CD4-positive, CD25-positive, alpha-beta regulatory T cell (primary cell): ENCODE data around the gene APP. TPM values are rescaled to one million over a fixed set of nuclear protein-coding genes. Genes with fewer than 3 reads are reported as not detected.

Experiments used
- ATAC-seq, 2 donors: fragments of 150-1000 bp; cut with Tn5 transposase; one replicate each; pipeline ENCODE4 v1.10.0; 2021; ENCODE audit warnings: low read depth in 2 of 2, moderate number of reproducible peaks in 2 of 2, moderate library complexity in 1 of 2
- DNase-seq, 3 donors: peaks; one replicate each; pipeline versions ENCODE4 v3.0.0 to v3.0.0-alpha.2; 2012 to 2022; ENCODE audit warnings: mixed read lengths in 1 of 3
- H3K27ac ChIP-seq: one replicate; pipeline ENCODE4 v1.7.0; 2013; ENCODE audit warnings: mild to moderate bottlenecking, low read length; ENCODE audit not compliant: insufficient read depth, poor library complexity, severe bottlenecking
- H3K27me3 ChIP-seq: one replicate; pipeline ENCODE4 v1.7.0; 2013; ENCODE audit warnings: low read length; ENCODE audit not compliant: control insufficient read depth, insufficient read depth
- H3K36me3 ChIP-seq: one replicate; pipeline ENCODE4 v1.7.0; 2013; ENCODE audit warnings: mild to moderate bottlenecking, low read length, moderate library complexity; ENCODE audit not compliant: control insufficient read depth, insufficient read depth
- H3K4me1 ChIP-seq: 2 replicates; pipeline ENCODE4 v1.7.0; 2013; ENCODE audit warnings: mild to moderate bottlenecking, low read length; ENCODE audit not compliant: insufficient read depth, control insufficient read depth, poor library complexity, severe bottlenecking
- H3K4me3 ChIP-seq: one replicate; pipeline ENCODE4 v1.7.0; 2013; ENCODE audit warnings: low read depth, mild to moderate bottlenecking, low read length, moderate library complexity
- H3K9me3 ChIP-seq, 2 experiments: 1 replicate in 1 of 2; 2 replicates in 1 of 2; pipeline ENCODE4 v1.7.0; 2013; ENCODE audit warnings: low read length in 2 of 2, mild to moderate bottlenecking in 1 of 2, moderate library complexity in 1 of 2; ENCODE audit not compliant: control insufficient read depth in 2 of 2
- H3K27ac Mint-ChIP-seq, 3 donors: one replicate each; pipeline ENCODE4 v1.8.0; 2020 to 2022; ENCODE audit warnings: mild to moderate bottlenecking in 3 of 3, mixed read lengths in 3 of 3, moderate library complexity in 2 of 3
- H3K27me3 Mint-ChIP-seq: one replicate; pipeline ENCODE4 v1.8.0; 2022; ENCODE audit warnings: mild to moderate bottlenecking, mixed read lengths
- H3K36me3 Mint-ChIP-seq: one replicate; pipeline ENCODE4 v1.8.0; 2020; ENCODE audit warnings: mixed read lengths
- H3K4me1 Mint-ChIP-seq, 4 donors: one replicate each; pipeline ENCODE4 v1.8.0; 2020 to 2022; ENCODE audit warnings: mixed read lengths in 4 of 4, mild to moderate bottlenecking in 1 of 4
- H3K4me3 Mint-ChIP-seq, 4 donors: one replicate each; pipeline ENCODE4 v1.8.0; 2020 to 2022; ENCODE audit warnings: mild to moderate bottlenecking in 4 of 4, mixed read lengths in 4 of 4, moderate library complexity in 3 of 4
- H3K9me3 Mint-ChIP-seq, 7 donors: one replicate each; pipeline ENCODE4 v1.8.0; 2020 to 2022; ENCODE audit warnings: mixed read lengths in 7 of 7, mild to moderate bottlenecking in 3 of 7, moderate library complexity in 2 of 7
- polyA plus RNA-seq, 4 donors: library from polyadenylated mRNA; unstranded; fragments of 300-500 nt; fragmentation: Illumina TruSeq; gene quantifications; one replicate each; pipeline ENCODE4 v1.2.3, GENCODE V29; 2021
- total RNA-seq: library from RNA; stranded (reverse); gene quantifications from one replicate; pipeline ENCODE4 v1.2.3, GENCODE V29; 2022

The APP gene
- total and polyA plus RNA-seq, 5 donors from 2014 or later = 3.9 to 29.5 (median 7.5) TPM

- Histone ChIP-seq H3K27ac (no peak overlapping the region), H3K9me3 (no peaks in the 10 kb centered on the region), H3K27me3 (no peaks in the 10 kb centered on the region), H3K4me3 (no peak overlapping the region), H3K4me1 (no peaks in the 10 kb centered on the region), H3K36me3 (no peaks in the 10 kb centered on the region)
- no peaks in the 10 kb centered on the region for H3K27me3 Mint-ChIP-seq
- H3K4me3 Mint-ChIP-seq = no peak overlapping the region
- no peaks in the 10 kb centered on the region for H3K9me3 Mint-ChIP-seq
- ATAC-seq (no peak), DNase-seq (no peak)
- no peaks in the 10 kb centered on the region for H3K36me3 Mint-ChIP-seq
- H3K4me1 Mint-ChIP-seq = peaks cover 0 to 17% (median 10%) of the 10 kb centered on the region in 4 donors
- H3K27ac Mint-ChIP-seq = no peak overlapping the region
Observed at GRCh38 chr21:26117324-26117971, 53.1 kb downstream of the APP start.

DNA sequence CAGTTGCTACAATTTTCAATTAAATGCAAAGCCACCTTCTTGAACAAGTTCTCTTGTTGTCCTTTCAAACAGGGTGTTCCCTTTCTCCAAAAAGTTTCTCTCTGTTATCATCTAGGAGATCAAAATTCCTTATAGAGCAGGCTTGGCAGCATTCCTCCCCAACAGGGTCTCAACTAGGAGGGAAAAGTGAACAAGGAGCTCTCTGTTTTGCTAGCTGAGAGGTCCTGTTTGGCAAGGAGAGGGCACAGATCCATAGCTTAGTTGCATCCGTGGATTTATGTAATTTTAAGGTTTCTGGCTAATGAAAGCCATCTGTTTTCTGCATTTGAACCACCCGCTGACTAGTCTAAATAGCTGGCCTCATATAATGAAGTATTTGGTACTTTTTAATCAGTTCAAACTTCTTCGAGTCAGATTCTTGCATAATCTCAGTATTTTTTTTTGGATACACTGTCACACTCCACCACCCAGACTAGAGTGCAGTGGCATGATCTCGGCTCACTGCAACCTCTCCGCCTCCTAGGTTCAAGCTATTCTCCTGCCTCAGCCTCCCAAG is 54.0 kb downstream of the APP start:
- H3K27ac ChIP-seq = no peak overlapping the region
- H3K4me1 ChIP-seq = no peaks in the 10 kb centered on the region
- H3K27ac Mint-ChIP-seq = no peak overlapping the region
- DNase-seq = no peak
- no peak overlapping the region for H3K4me3 Mint-ChIP-seq
- no peaks in the 10 kb centered on the region for H3K27me3 ChIP-seq
- no peaks in the 10 kb centered on the region for H3K27me3 Mint-ChIP-seq
- no peaks in the 10 kb centered on the region for H3K9me3 ChIP-seq
- no peaks in the 10 kb centered on the region for H3K36me3 Mint-ChIP-seq
- H3K4me3 ChIP-seq = no peak overlapping the region
- peaks cover 0 to 17% (median 10%) of the 10 kb centered on the region in 4 donors for H3K4me1 Mint-ChIP-seq
- ATAC-seq = no peak
- H3K36me3 ChIP-seq = peaks cover under 1% of the 10 kb centered on the region
- no peaks in the 10 kb centered on the region for H3K9me3 Mint-ChIP-seq

GRCh38 chr21:26115899-26116298 is 54.7 kb downstream of the APP start:
- no peak overlapping the region for H3K4me3 Mint-ChIP-seq

DNA sequence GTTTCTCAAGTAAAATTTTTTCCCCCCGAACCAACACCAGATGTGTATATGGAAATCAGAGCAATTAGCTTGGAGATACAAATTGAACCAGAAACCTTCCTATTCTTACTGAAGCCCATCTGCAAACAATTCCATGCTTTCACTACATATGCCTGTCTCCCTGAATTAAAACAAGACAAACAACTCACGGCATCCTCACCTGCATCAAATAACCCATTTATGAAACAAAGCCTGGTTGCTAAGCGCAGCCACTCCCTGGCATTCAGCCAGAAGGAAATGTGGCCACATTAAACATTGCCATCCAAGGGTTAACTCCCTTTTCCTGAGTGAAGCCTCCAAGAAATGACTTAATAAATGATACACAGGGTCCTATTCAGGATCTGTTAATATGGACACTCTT is 55.3 kb downstream of the APP start:
- Histone ChIP-seq H3K4me3 (no peak overlapping the region), H3K36me3 (peaks cover 3% of the 10 kb centered on the region), H3K4me1 (no peaks in the 10 kb centered on the region), H3K27me3 (no peaks in the 10 kb centered on the region), H3K9me3 (no peaks in the 10 kb centered on the region), H3K27ac (no peak overlapping the region)
- Mint-ChIP-seq H3K9me3 (no peaks in the 10 kb centered on the region), H3K4me1 (peaks cover 0 to 14% (median 9%) of the 10 kb centered on the region in 4 donors), H3K36me3 (peaks cover 7% of the 10 kb centered on the region), H3K27ac (peak overlapping the region in 1 of 3 donors; percentile 52), H3K27me3 (no peaks in the 10 kb centered on the region), H3K4me3 (no peak overlapping the region)
- DNase-seq (no peak), ATAC-seq (no peak)

More at GRCh38 chr21:26115899-26116298, 54.7 kb downstream of the APP start:
- no peaks in the 10 kb centered on the region for H3K9me3 Mint-ChIP-seq
- Histone ChIP-seq H3K36me3 (peaks cover 3% of the 10 kb centered on the region), H3K27ac (no peak overlapping the region), H3K27me3 (no peaks in the 10 kb centered on the region), H3K9me3 (no peaks in the 10 kb centered on the region), H3K4me3 (no peak overlapping the region), H3K4me1 (no peaks in the 10 kb centered on the region)
- H3K36me3 Mint-ChIP-seq = peaks cover 5% of the 10 kb centered on the region
- ATAC-seq = no peak
- no peak for DNase-seq
- no peaks in the 10 kb centered on the region for H3K27me3 Mint-ChIP-seq
- peaks cover 0 to 17% (median 10%) of the 10 kb centered on the region in 4 donors for H3K4me1 Mint-ChIP-seq
- no peak overlapping the region for H3K27ac Mint-ChIP-seq

DNA sequence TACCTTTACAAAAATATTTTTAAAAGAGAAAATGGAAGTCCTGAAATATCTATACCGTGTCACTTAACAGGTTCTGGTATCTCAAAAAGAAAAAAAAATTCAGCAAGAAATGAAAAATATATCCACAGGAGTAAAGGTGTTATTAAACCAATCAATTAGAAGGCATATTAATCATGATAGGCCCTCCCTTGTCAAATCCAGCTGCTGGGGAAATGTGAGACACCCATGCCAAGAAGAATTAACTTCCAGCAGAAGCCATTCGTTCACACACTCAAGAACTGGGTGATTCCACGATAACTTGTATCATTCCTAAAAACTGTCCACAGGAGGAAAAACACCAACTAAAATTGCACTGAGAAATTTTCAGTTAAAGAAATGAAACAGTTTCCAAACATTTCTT is 57.6 kb downstream of the APP start:
- DNase-seq (no peak), ATAC-seq (no peak)
- Mint-ChIP-seq H3K36me3 (peaks cover 14% of the 10 kb centered on the region), H3K4me1 (peaks cover 0 to 13% (median 5%) of the 10 kb centered on the region in 4 donors), H3K4me3 (no peak overlapping the region), H3K27ac (no peak overlapping the region), H3K9me3 (no peaks in the 10 kb centered on the region), H3K27me3 (no peaks in the 10 kb centered on the region)
- peaks cover 3% of the 10 kb centered on the region for H3K36me3 ChIP-seq
- no peaks in the 10 kb centered on the region for H3K9me3 ChIP-seq
- no peak overlapping the region for H3K27ac ChIP-seq
- no peaks in the 10 kb centered on the region for H3K27me3 ChIP-seq
- no peaks in the 10 kb centered on the region for H3K4me1 ChIP-seq
- no peak overlapping the region for H3K4me3 ChIP-seq

DNA sequence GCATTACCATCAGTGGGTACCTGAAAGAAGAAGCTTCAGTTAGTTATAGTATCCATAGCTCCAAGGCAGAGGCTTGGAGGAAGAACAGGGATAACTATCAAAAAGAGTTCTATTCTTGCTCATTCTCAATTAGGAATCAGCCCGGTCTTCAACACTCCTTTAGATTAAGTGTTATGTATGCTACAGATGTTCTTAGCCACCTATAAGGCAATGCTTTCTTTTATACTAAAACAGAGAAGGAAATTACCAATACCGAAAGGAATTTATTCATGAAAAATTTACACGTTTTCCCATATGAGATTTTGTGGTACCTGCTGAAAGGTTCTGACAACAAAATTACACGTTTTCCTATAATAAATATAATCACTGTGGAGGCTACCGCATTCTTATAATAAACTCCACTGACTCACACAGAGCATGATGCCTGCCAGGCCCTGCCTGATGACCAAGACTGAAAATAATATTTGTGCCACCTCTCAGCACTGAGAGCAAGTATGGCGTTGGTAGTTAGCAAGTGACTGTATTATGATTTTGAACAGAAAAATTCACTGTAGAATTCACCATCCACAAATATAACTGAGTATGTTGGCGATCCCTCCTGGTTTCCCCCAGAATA is 58.3 kb downstream of the APP start:
- Histone ChIP-seq H3K4me1 (no peaks in the 10 kb centered on the region), H3K36me3 (peaks cover 3% of the 10 kb centered on the region), H3K27ac (no peak overlapping the region), H3K9me3 (no peaks in the 10 kb centered on the region), H3K27me3 (no peaks in the 10 kb centered on the region), H3K4me3 (no peak overlapping the region)
- Mint-ChIP-seq H3K4me1 (peaks cover 0 to 11% (median 5%) of the 10 kb centered on the region in 4 donors), H3K4me3 (no peak overlapping the region), H3K36me3 (peaks cover 17% of the 10 kb centered on the region), H3K27me3 (no peaks in the 10 kb centered on the region), H3K27ac (no peak overlapping the region), H3K9me3 (peaks cover 0 to 3% (median 0%) of the 10 kb centered on the region in 7 donors)
- no peak for ATAC-seq
- DNase-seq = no peak

GRCh38 chr21:26110715-26111114 is 59.9 kb downstream of the APP start:
- no peak overlapping the region for H3K4me3 Mint-ChIP-seq
- Histone ChIP-seq H3K4me3 (no peak overlapping the region), H3K4me1 (no peaks in the 10 kb centered on the region), H3K9me3 (no peaks in the 10 kb centered on the region), H3K27ac (no peak overlapping the region), H3K27me3 (no peaks in the 10 kb centered on the region), H3K36me3 (peaks cover 3% of the 10 kb centered on the region)
- H3K4me1 Mint-ChIP-seq = peaks cover 0 to 10% (median 2%) of the 10 kb centered on the region in 4 donors
- H3K36me3 Mint-ChIP-seq = peaks cover 27% of the 10 kb centered on the region
- H3K27ac Mint-ChIP-seq = no peak overlapping the region
- no peaks in the 10 kb centered on the region for H3K27me3 Mint-ChIP-seq
- peaks cover 0 to 3% (median 0%) of the 10 kb centered on the region in 7 donors for H3K9me3 Mint-ChIP-seq
- no peak for ATAC-seq
- DNase-seq = no peak
